A673 (cell line): ENCODE measurements around the gene EIF5.

Source experiments
- EZH2 ChIP-seq: fragments of 200-600 bp; sonication (generic); IDR thresholded peaks from 2 replicates; pipeline ENCODE4 v1.6.1; 2017; ENCODE audit warnings: borderline replicate concordance, low read depth, mild to moderate bottlenecking, mixed read lengths, antibody characterized with exemption, low read length; ENCODE audit not compliant: poor library complexity, severe bottlenecking
- TF ChIP-seq, protein P1 (sequence below): fragments of 300-800, 200-600 bp; sonication (generic); conservative IDR thresholded peaks from 2 replicates; pipeline ENCODE4 v1.5.1; 2017; ENCODE audit warnings: low read depth, mild to moderate bottlenecking, antibody characterized with exemption, low read length, moderate library complexity, mixed read lengths

DNA sequence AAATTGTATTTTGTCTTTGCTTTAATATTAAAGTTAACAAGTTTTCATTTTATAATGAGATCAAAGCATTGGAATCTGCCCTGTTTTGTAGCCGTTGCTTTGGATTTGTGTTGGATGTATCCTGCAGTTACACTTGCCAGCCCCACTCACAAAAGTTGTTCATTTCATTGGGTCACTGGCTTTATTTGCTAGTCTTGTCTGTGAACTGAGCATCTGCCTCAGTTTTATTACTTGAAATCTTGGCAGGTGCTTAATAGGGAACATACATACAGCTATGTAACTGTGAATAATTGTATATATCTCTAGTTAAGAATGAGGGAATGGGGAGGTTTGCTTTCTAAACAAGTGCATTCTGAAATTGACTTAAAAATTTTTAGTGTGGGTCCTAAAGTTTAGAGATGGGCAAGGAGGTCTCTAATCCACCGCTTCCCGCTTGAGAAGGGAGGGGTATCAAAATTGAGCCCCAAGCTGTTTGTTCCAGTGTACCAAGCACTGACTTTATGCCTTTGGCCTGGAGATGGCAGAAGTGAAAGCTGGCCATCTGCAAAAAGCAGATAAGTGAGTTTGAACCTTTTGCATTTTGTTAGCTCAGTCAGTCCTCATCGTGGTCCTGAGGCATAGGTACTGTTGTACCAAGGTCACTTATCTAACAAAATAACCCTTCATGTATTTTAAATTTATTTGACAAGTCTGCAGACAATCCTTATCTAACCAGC lies 9.3 kb downstream of the EIF5 start:
- TF ChIP-seq, protein P1, sequence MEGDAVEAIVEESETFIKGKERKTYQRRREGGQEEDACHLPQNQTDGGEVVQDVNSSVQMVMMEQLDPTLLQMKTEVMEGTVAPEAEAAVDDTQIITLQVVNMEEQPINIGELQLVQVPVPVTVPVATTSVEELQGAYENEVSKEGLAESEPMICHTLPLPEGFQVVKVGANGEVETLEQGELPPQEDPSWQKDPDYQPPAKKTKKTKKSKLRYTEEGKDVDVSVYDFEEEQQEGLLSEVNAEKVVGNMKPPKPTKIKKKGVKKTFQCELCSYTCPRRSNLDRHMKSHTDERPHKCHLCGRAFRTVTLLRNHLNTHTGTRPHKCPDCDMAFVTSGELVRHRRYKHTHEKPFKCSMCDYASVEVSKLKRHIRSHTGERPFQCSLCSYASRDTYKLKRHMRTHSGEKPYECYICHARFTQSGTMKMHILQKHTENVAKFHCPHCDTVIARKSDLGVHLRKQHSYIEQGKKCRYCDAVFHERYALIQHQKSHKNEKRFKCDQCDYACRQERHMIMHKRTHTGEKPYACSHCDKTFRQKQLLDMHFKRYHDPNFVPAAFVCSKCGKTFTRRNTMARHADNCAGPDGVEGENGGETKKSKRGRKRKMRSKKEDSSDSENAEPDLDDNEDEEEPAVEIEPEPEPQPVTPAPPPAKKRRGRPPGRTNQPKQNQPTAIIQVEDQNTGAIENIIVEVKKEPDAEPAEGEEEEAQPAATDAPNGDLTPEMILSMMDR: no peak
- TF ChIP-seq EZH2: no peak
